ENCODE measurements around the gene B4GALT3.

The B4GALT3 gene

GRCh38 chr1:161161652-161162051 lies 15.7 kb downstream of the B4GALT3 start:
- no peak for DNase-seq

- DNase-seq = no peak
Measured at GRCh38 chr1:161160671-161161145, 16.6 kb downstream of the B4GALT3 start.

DNA sequence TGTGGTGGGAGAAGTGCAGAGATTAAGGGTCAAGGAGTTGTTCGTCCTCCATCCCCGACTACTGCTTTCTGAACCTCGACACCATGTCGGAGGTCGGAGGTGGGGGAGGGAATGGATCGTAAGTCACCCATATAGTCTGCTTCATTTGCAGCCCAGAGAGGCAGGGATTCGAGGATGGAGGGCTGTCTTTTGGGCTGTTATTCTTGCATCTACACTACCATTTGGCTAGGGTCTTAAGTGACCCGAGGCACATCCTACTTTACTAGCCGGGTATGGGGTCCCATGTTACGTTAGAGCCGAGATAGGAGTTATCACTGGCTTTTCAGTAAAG lies 17.4 kb downstream of the B4GALT3 start:
- no peak for DNase-seq

GRCh38 chr1:161159087-161159912 lies 18.0 kb downstream of the B4GALT3 start, which contains the start of gene USP21:
TSS of gene USP21 (plus strand) at chr1:161159500. CDS start at chr1:161160641, 1,141 bp downstream.
- DNase-seq = peak; percentile 90

- DNase-seq = no peak
Measured at GRCh38 chr1:161158316-161159010, 18.8 kb downstream of the B4GALT3 start.

DNA sequence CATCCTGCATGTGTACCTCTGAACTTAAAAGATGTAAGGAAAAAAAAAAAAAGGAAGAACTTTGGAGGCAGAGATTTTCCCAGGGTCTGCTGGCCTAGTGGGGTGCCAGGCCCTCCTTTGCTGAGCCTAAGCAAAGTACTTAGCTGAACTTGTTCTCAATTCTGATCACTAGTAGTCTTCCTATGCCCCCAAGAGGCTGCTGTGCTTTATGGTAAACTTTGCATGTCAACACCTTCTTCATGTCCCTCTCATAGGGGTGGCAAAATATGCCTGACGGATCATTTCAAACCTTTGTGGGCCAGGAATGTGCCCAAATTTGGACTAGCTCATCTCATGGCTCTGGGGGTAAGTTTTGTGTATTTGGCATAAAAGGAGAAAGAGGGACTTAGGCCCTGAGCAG lies 19.4 kb downstream of the B4GALT3 start:
- no peak for DNase-seq

- peak; percentile 90 for DNase-seq
Measured at GRCh38 chr1:161153682-161154337, 23.5 kb downstream of the B4GALT3 start, which contains the start of gene UFC1. TSS of gene UFC1 (plus strand) at chr1:161153978. CDS start at chr1:161153998, 20 bp downstream.

- no peak for DNase-seq
Measured at GRCh38 chr1:161153176-161153575, 24.1 kb downstream of the B4GALT3 start.

DNA sequence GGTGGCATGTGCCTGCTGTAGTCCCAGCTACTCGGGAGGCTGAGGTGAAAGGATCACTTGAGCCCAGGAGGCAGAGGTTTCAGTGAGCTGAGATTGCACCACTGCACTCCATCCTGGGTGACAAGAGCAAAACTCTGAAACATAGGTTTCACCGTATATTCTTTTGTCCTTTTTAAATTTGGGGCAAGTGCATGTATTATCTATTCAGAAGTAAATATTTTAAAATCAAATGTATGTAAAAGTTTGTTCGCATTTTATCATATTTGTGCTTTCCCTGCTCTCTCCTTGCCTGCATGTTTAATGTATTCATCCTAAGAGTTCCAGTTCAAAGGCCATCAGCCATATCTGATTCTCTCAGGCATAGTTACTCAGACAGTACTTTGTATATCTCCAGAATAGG lies 31.5 kb downstream of the B4GALT3 start:
- no peak for DNase-seq

- DNase-seq = no peak
Measured at GRCh38 chr1:161140755-161141400, 36.4 kb downstream of the B4GALT3 start.

GRCh38 chr1:161139766-161140165 lies 37.5 kb downstream of the B4GALT3 start:
- DNase-seq = peak; percentile 37

- DNase-seq = no peak
Measured at GRCh38 chr1:161138431-161138830, 38.9 kb downstream of the B4GALT3 start.

- no peak for DNase-seq
Measured at GRCh38 chr1:161137881-161138280, 39.4 kb downstream of the B4GALT3 start.

- no peak for DNase-seq
Measured at GRCh38 chr1:161133220-161133740, 44.0 kb downstream of the B4GALT3 start.

GRCh38 chr1:161132410-161133219 lies 44.7 kb downstream of the B4GALT3 start, which contains the start of gene DEDD:
TSS of gene DEDD (minus strand) at chr1:161132667. CDS start at chr1:161124462, 8,205 bp downstream.
- peak; percentile 94 for DNase-seq

DNA sequence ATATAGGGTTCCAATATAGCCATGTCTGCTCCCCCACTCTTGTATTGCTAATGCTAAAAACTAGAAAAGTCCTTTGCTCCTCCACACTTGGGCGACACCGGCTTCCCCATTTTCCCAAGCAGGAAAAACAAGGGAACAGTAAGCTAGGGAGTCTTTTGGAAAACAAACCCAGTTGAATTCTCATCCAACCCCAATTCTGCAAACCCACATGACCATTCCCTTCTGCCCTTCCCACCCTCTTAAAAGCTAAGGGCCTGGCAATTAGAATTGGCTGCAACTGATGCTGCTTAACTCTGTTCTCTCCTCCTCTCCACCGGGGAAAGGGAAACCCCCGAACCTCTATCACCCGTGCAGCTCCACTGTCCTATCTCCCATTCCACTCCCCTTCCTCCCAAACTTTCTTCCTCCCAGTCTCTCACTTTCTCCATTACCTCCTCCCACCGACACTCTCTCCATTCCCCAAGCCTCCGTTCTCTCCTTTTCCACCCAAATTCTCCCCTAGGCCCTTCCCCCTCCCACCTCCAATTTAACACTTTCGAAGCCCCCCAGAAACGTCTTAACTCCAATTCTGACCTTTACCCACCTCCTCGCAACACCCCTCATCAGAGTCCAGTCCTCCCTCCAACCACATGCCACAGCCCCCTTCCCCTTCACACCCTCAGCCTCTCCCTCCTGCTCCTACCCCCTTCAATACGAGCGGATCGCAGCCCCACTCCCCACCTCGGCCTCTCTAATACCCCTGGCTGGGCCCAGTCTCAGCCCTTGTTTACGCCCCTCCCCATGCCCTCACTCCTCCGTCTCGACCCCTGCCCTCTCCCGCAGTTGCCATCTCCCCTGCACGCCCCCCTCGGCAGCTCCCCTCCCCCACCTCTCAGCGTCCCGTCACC lies 45.5 kb downstream of the B4GALT3 start:
- DNase-seq = peak; percentile 21

GRCh38 chr1:161130266-161130665 lies 47.0 kb downstream of the B4GALT3 start:
- DNase-seq = no peak

DNA sequence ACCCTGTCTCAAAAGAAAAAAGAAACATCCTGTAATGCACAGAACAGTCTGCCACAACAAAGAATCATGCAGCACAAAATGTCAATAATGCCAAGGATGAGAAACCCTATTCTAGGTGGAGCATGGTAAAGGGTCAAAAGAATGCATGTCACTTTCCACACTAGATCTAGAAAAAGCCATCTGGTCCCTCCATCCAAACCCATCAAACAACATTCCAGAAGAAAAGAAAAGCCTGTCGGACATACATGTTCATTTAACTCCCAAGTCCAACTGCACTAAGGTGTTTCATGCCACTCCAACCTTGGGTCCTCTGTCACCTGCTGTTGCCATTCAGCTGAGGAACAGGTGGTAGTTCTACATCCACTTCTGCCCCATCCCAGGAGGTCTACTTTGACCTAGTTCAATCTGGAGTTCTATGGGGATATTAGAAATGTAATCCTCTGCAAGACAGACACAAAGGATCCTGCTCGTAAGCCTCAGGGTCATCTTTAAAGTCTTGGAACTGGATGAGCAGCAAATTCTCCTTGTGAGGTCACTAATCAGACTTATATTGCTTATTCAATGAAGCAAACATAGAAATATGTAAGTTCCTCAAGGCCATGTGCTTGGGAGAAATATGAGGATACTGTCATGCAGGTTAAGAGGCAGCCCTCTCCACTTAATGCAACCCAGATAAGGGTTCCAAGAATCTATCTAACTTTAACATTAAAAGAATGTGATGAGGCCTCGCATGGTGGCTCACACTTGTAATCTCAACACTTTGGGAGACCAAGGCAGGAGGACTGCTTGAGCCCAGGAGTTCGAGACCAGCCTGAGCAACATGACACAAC lies 48.5 kb downstream of the B4GALT3 start:
- no peak for DNase-seq

DNA sequence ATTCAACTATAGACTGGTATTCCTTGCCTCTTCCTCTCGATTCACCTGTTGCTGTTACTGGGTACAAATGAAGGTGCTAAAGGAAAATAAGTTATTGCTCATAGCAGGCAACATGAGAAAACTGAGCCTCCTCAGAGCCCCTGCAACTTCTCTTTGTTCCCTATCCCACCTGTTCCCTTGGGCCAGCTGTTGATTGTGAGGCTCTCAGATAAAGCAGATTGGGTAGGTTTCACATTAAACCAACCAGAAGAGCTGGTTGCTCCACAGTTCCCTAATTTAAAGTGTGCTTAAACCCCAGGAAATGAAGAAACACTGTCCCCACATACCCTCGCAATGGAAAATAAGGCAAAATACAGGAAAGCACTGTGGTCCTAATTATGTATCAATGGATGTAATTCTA lies 49.7 kb downstream of the B4GALT3 start:
- DNase-seq = no peak

DNA sequence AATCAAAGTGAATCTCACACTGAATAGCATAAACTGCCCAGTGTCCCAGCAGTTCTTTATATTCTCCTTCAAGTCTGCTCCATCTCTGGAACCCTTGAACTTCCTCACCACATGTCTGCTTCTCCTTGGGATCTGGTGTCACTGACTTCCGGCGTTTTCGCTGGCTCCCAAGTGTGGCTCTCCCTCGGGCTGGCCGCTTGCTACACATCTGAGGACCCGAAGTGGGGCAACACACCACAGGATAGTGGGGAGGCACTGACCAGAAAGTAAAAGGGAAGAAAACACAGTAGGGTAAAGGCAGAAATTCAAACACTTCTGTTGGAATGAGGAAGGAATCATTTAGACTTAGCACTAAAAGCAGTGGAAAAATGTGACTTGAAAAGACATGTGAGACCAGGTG lies 54.3 kb downstream of the B4GALT3 start:
- DNase-seq = no peak
